Osteocyte (in vitro differentiated cells): Measurements from ENCODE around the gene SHANK3. TPM values are rescaled to one million over a fixed set of nuclear protein-coding genes. Genes with fewer than 3 reads are reported as not detected.
"Not testable (repeated sequence)": the region's sequence is repeated elsewhere in the genome, so short reads cannot be mapped to it uniquely, and the experiment has no call there.

Experiments used
- DNase-seq: peaks from one replicate; pipeline ENCODE4 v3.0.0; 2021; ENCODE audit warnings: mixed read lengths; ENCODE audit not compliant: unreplicated experiment; ENCODE audit errors: extremely low spot score
- H3K27ac Mint-ChIP-seq: one replicate; pipeline ENCODE4 v1.8.0; 2021; ENCODE audit warnings: mild to moderate bottlenecking, mixed read lengths; ENCODE audit not compliant: unreplicated experiment
- H3K27me3 Mint-ChIP-seq: one replicate; pipeline ENCODE4 v1.8.0; 2021; ENCODE audit warnings: mixed read lengths; ENCODE audit not compliant: unreplicated experiment
- H3K36me3 Mint-ChIP-seq: one replicate; pipeline ENCODE4 v1.8.0; 2021; ENCODE audit warnings: mixed read lengths; ENCODE audit not compliant: unreplicated experiment
- H3K4me1 Mint-ChIP-seq: one replicate; pipeline ENCODE4 v1.8.0; 2021; ENCODE audit warnings: mixed read lengths; ENCODE audit not compliant: unreplicated experiment
- H3K4me3 Mint-ChIP-seq: one replicate; pipeline ENCODE4 v1.8.0; 2021; ENCODE audit warnings: mild to moderate bottlenecking, moderate library complexity, mixed read lengths; ENCODE audit not compliant: unreplicated experiment
- H3K9me3 Mint-ChIP-seq: one replicate; pipeline ENCODE4 v1.8.0; 2021; ENCODE audit warnings: mixed read lengths; ENCODE audit not compliant: unreplicated experiment
- CTCF ChIP-seq: fragments of 200-600 bp; sonication (generic); IDR thresholded peaks from 2 replicates; pipeline ENCODE4 v1.5.0; 2021; ENCODE audit warnings: antibody characterized with exemption, mild to moderate bottlenecking, moderate library complexity
- total RNA-seq: library from RNA; stranded (reverse); gene quantifications from 2 replicates; pipeline ENCODE4 v1.2.1, GENCODE V29; 2021

SHANK3 gene
- total RNA-seq, 1 donor from 2014 or later: 4.7 TPM

GRCh38 chr22:50630376-50630775 is 42.2 kb upstream of the SHANK3 start:
- no peak overlapping the region for H3K27ac Mint-ChIP-seq

GRCh38 chr22:50633086-50633485 is 39.5 kb upstream of the SHANK3 start:
- H3K27me3 Mint-ChIP-seq: peaks cover 15% of the 10 kb centered on the region
- H3K4me1 Mint-ChIP-seq: peaks cover 10% of the 10 kb centered on the region
- H3K9me3 Mint-ChIP-seq: no peaks in the 10 kb centered on the region
- H3K36me3 Mint-ChIP-seq: no peaks in the 10 kb centered on the region
- no peak for TF ChIP-seq CTCF
- DNase-seq: no peak
- H3K27ac Mint-ChIP-seq: no peak overlapping the region
- no peak overlapping the region for H3K4me3 Mint-ChIP-seq

More at GRCh38 chr22:50630376-50630775, 42.2 kb upstream of the SHANK3 start:
- no peak for TF ChIP-seq CTCF
- peaks cover 15% of the 10 kb centered on the region for H3K27me3 Mint-ChIP-seq
- no peaks in the 10 kb centered on the region for H3K9me3 Mint-ChIP-seq
- H3K4me3 Mint-ChIP-seq: no peak overlapping the region
- H3K36me3 Mint-ChIP-seq: no peaks in the 10 kb centered on the region
- no peak for DNase-seq
- peaks cover 10% of the 10 kb centered on the region for H3K4me1 Mint-ChIP-seq

GRCh38 chr22:50633771-50634170 is 38.9 kb upstream of the SHANK3 start:
- H3K36me3 Mint-ChIP-seq: no peaks in the 10 kb centered on the region
- H3K27me3 Mint-ChIP-seq: peaks cover 15% of the 10 kb centered on the region
- H3K9me3 Mint-ChIP-seq: no peaks in the 10 kb centered on the region
- no peak overlapping the region for H3K27ac Mint-ChIP-seq
- no peak overlapping the region for H3K4me3 Mint-ChIP-seq
- no peak for DNase-seq
- peaks cover 3% of the 10 kb centered on the region for H3K4me1 Mint-ChIP-seq
- no peak for TF ChIP-seq CTCF

- Mint-ChIP-seq H3K27me3 (peaks cover 15% of the 10 kb centered on the region), H3K4me3 (no peak overlapping the region), H3K9me3 (no peaks in the 10 kb centered on the region), H3K4me1 (no peaks in the 10 kb centered on the region), H3K36me3 (no peaks in the 10 kb centered on the region), H3K27ac (no peak overlapping the region)
- DNase-seq: no peak
- TF ChIP-seq CTCF: no peak
Observed at GRCh38 chr22:50635591-50635990, 37.0 kb upstream of the SHANK3 start.

- DNase-seq, H3K27ac Mint-ChIP-seq: not testable (repeated sequence)
Observed at GRCh38 chr22:50640296-50640695, 32.3 kb upstream of the SHANK3 start.

More at GRCh38 chr22:50640296-50640695, 32.3 kb upstream of the SHANK3 start:
- H3K9me3 Mint-ChIP-seq, H3K4me3 Mint-ChIP-seq, H3K27me3 Mint-ChIP-seq, H3K36me3 Mint-ChIP-seq: not testable (repeated sequence)
- H3K4me1 Mint-ChIP-seq: peaks cover 12% of the 10 kb centered on the region
